Upper lobe of left lung (tissue), 6 donors: ENCODE measurements around the gene MOB2. TPM values are rescaled to one million over a fixed set of nuclear protein-coding genes. Genes with fewer than 3 reads are reported as not detected.

Source experiments
- ATAC-seq, 2 donors: fragments of 200-7000 bp; cut with Tn5 transposase; one replicate each; pipeline ENCODE4 v1.9.1; 2022; ENCODE audit warnings: mild to moderate bottlenecking in 2 of 2, moderate library complexity in 2 of 2; ENCODE audit not compliant: low FRiP score in 2 of 2
- DNase-seq, 2 donors: peaks; one replicate each; pipeline ENCODE4 v3.0.0-alpha.2; 2019 to 2020
- H3K27ac ChIP-seq, 4 donors: fragments of 200-600 bp; sonication (generic); one replicate each; pipeline ENCODE4 v1.5.1; 2016 to 2019
- H3K27me3 ChIP-seq, 4 donors: fragments of 200-600 bp; sonication (generic); one replicate each; pipeline ENCODE4 v1.5.1; 2017 to 2019
- H3K36me3 ChIP-seq, 4 donors: fragments of 200-600 bp; sonication (generic); one replicate each; pipeline ENCODE4 v1.5.1; 2016 to 2019
- H3K4me1 ChIP-seq, 4 donors: fragments of 200-600 bp; sonication (generic); one replicate each; pipeline ENCODE4 v1.5.1; 2018 to 2019
- H3K4me3 ChIP-seq, 4 donors: fragments of 200-600 bp; sonication (generic); one replicate each; pipeline ENCODE4 v1.5.1; 2017 to 2019; ENCODE audit warnings: mild to moderate bottlenecking in 2 of 4, moderate library complexity in 1 of 4
- H3K9me3 ChIP-seq, 4 donors: fragments of 200-600 bp; sonication (generic); one replicate each; pipeline ENCODE4 v1.5.1; 2018 to 2019
- EP300 ChIP-seq, 4 donors: sonication (generic); formaldehyde crosslinking; IDR thresholded peaks; one replicate each; pipeline ENCODE4 v1.5.1; 2017; ENCODE audit warnings: antibody characterized with exemption in 4 of 4, control low read depth in 2 of 4
- POLR2A ChIP-seq, 4 donors: fragments of 450-650 bp; IDR thresholded peaks; one replicate each; pipeline ENCODE4 v1.5.1; 2016 to 2017; ENCODE audit warnings: antibody characterized with exemption in 4 of 4, mild to moderate bottlenecking in 2 of 4
- POLR2AphosphoS5 ChIP-seq, 2 donors: sonication (generic); formaldehyde crosslinking; IDR thresholded peaks; one replicate each; pipeline ENCODE4 v1.5.1; 2017; ENCODE audit warnings: antibody characterized with exemption in 2 of 2
- WGBS, 2 donors: methylation state at CpG; one replicate each; pipeline ENCODE4 v1.1.5; 2017 to 2018; 5-methylcytosine and 5-hydroxymethylcytosine counted together
- total RNA-seq, 6 donors: library from RNA; depleted of rRNA in 4 of 6; stranded (reverse); fragments of >200 nt in 4 of 6; gene quantifications; one replicate each; pipeline versions ENCODE4 v1.1.0 to v1.2.1, GENCODE V29; 2016 to 2021
- TF ChIP-seq, protein P1 (sequence below), 6 experiments: fragments of 450-650 bp in 4 of 6; fragments of 200-600 bp in 2 of 6; sonication (generic) in 2 of 6; IDR thresholded peaks; one replicate each; pipeline ENCODE4 v1.5.1; 2016 to 2019; ENCODE audit warnings: antibody characterized with exemption in 6 of 6
- donor health status: DM: no; HTN: no; CAD: no; lungs with moderate emphysema.
- donor health status: DM: no; HTN: yes; CAD: no; lungs with severe emphysema.

MOB2 gene
- total RNA-seq, 6 donors from 2014 or later = 34.7 to 72.3 (median 49.5) TPM

DNA sequence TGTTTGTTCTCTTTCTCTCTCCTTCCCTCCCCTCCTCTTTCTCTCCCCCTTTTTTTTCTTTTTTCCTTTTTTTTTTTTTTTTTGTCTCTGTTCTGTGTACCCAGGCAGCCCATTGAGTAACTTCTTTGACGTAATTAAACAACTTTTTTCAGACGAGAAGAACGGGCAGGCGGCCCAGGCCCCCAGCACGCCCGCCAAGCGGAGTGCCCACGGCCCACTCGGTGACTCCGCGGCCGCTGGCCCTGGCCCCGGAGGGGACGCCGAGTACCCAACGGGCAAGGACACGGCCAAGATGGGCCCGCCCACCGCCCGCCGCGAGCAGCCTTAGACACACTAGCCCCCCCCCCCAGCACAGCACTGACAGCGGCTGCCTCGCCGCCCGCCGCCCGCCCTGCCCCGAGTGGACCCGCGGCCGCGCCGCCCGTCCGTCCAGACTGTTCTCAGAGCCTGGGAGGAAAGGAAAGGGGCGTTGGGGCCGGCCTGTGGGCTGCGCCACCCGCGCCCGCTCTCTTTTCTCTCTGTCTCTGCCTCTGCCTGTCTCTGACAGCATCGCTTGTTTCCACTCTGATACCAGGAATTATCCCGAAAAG, 26.1 kb downstream of the MOB2 start:
- ATAC-seq = peak in 1 of 2 donors; percentile 4
- H3K9me3 ChIP-seq = no peaks in the 10 kb centered on the region
- H3K27me3 ChIP-seq = no peaks in the 10 kb centered on the region
- 58 to 67% methylated on average over 25 to 33 of the region's 44 CpGs for WGBS, 2 donors
- H3K4me3 ChIP-seq = peak overlapping the region in 2 of 4 donors; percentile 11 to 28
- peaks cover 0 to 4% (median 0%) of the 10 kb centered on the region in 4 donors for H3K36me3 ChIP-seq
- DNase-seq = peak; percentile 46 to 92
- TF ChIP-seq POLR2A (IDR thresholded peaks at IDR 0.05) (no peak), POLR2AphosphoS5 (IDR thresholded peaks at IDR 0.05) (no peak), EP300 (IDR thresholded peaks at IDR 0.05) (no peak)
- TF ChIP-seq, protein P1, sequence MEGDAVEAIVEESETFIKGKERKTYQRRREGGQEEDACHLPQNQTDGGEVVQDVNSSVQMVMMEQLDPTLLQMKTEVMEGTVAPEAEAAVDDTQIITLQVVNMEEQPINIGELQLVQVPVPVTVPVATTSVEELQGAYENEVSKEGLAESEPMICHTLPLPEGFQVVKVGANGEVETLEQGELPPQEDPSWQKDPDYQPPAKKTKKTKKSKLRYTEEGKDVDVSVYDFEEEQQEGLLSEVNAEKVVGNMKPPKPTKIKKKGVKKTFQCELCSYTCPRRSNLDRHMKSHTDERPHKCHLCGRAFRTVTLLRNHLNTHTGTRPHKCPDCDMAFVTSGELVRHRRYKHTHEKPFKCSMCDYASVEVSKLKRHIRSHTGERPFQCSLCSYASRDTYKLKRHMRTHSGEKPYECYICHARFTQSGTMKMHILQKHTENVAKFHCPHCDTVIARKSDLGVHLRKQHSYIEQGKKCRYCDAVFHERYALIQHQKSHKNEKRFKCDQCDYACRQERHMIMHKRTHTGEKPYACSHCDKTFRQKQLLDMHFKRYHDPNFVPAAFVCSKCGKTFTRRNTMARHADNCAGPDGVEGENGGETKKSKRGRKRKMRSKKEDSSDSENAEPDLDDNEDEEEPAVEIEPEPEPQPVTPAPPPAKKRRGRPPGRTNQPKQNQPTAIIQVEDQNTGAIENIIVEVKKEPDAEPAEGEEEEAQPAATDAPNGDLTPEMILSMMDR (IDR thresholded peaks at IDR 0.05) = no peak
- H3K27ac ChIP-seq = peak overlapping the region; percentile 32 to 70 (median 49)
- H3K4me1 ChIP-seq = peaks cover 23 to 36% (median 34%) of the 10 kb centered on the region in 4 donors

DNA sequence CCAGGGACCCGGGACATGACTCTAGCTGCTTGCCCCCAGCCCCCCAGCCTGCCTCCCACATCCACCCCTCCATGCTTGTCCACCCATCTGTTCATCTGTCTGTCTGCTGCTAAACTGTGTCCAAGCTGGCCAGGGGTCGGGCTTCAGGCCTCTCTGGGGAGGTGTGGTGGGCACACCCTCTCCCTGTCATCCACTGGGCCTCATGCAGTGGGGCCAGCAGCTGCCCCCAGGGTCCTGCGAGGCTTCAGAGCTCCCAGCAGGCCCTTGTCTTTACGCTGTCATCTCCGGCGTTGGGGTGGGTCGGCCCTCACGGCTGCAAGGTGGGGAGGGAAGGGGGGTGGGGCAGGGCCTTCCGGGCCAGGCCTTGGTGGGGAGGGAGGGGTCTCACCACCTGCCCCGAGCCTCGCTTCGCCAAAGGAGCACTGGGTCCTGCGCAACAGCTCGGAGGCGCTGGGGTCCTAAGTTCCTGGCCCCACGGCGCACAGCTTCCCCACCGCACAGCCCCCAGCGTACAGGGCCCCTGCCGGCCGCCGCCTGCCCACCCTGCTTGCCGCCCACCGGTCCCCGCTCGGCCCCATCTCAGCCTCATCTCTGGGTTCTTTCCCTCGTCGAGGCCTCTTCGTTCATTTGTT, 26.7 kb downstream of the MOB2 start:
- H3K27me3 ChIP-seq = no peaks in the 10 kb centered on the region
- ATAC-seq = no peak
- no peaks in the 10 kb centered on the region for H3K9me3 ChIP-seq
- H3K27ac ChIP-seq = peak overlapping the region in 3 of 4 donors; percentile 18 to 58 (median 50)
- 51 to 66% methylated on average over 16 to 17 of the region's 29 CpGs for WGBS, 2 donors
- TF ChIP-seq POLR2A (IDR thresholded peaks at IDR 0.05) (no peak), POLR2AphosphoS5 (IDR thresholded peaks at IDR 0.05) (no peak), EP300 (IDR thresholded peaks at IDR 0.05) (no peak)
- TF ChIP-seq, protein P1 (IDR thresholded peaks at IDR 0.05) = no peak
- peak in 1 of 2 donors; percentile 76 for DNase-seq
- H3K4me1 ChIP-seq = peaks cover 23 to 36% (median 34%) of the 10 kb centered on the region in 4 donors
- peak overlapping the region in 2 of 4 donors; percentile 11 to 28 for H3K4me3 ChIP-seq
- H3K36me3 ChIP-seq = peaks cover 0 to 4% (median 0%) of the 10 kb centered on the region in 4 donors

DNA sequence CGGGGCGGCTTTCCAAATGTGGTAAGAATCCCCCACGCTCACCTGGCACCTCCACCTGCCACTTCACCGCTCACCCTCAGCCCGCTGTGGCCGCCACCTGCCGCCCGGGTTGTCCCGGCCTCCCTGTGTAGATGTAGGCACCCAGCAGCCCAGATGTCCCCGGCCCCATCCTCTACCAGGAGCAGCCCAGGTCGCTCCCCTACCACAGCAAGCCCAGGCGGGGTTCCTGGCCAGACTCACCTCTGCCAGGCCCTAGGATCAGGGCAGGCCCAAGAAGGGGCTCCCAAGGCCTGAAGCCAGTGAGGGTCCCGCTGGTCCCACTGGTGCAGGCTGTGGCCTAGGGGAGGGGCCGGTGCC, 27.4 kb downstream of the MOB2 start:
- H3K4me3 ChIP-seq = no peak overlapping the region
- peaks cover 0 to 4% (median 0%) of the 10 kb centered on the region in 4 donors for H3K36me3 ChIP-seq
- no peak for TF ChIP-seq POLR2AphosphoS5 (IDR thresholded peaks at IDR 0.05)
- no peak for TF ChIP-seq EP300 (IDR thresholded peaks at IDR 0.05)
- TF ChIP-seq POLR2A (IDR thresholded peaks at IDR 0.05) = no peak
- TF ChIP-seq, protein P1 (IDR thresholded peaks at IDR 0.05) = no peak
- no peaks in the 10 kb centered on the region for H3K27me3 ChIP-seq
- ATAC-seq (peak in 1 of 2 donors; percentile 54), DNase-seq (no peak)
- H3K9me3 ChIP-seq = no peaks in the 10 kb centered on the region
- H3K27ac ChIP-seq = peak overlapping the region in 3 of 4 donors; percentile 18 to 58 (median 50)
- H3K4me1 ChIP-seq = peaks cover 23 to 36% (median 34%) of the 10 kb centered on the region in 4 donors
- WGBS, 2 donors = 59 to 66% methylated on average over 9 to 14 of the region's 14 CpGs

- DNase-seq (peak; percentile 81 to 90), ATAC-seq (peak; percentile 49 to 65)
- Histone ChIP-seq H3K4me1 (peaks cover 23 to 36% (median 34%) of the 10 kb centered on the region in 4 donors), H3K27me3 (no peaks in the 10 kb centered on the region), H3K36me3 (peaks cover 0 to 4% (median 0%) of the 10 kb centered on the region in 4 donors), H3K27ac (peak overlapping the region in 2 of 4 donors; percentile 50 to 58), H3K4me3 (no peak overlapping the region), H3K9me3 (no peaks in the 10 kb centered on the region)
- 44 to 52% methylated on average over 6 to 16 of the region's 18 CpGs for whole genome bisulfite sequencing, 2 donors
- no peak for TF ChIP-seq POLR2AphosphoS5 (IDR thresholded peaks at IDR 0.05)
- TF ChIP-seq, protein P1 (IDR thresholded peaks at IDR 0.05) = peak in 4 of 6 experiments; percentile 8 to 35 (median 26)
These were observed 28.0 kb downstream of the MOB2 start for GRCh38 chr11:1458340-1459218.
